ENCODE results near the gene XRCC3.
"Not testable (repeated sequence)": the region's sequence is repeated elsewhere in the genome, so short reads cannot be mapped to it uniquely, and the experiment has no call there.

The XRCC3 gene

GRCh38 chr14:103663506-103663905 lies 51.7 kb downstream of the XRCC3 start:
- no peak for DNase-seq

GRCh38 chr14:103662591-103662990 lies 52.7 kb downstream of the XRCC3 start:
- no peak for DNase-seq

GRCh38 chr14:103662029-103662428 lies 53.2 kb downstream of the XRCC3 start:
- DNase-seq: no peak

- no peak for DNase-seq
Measured at GRCh38 chr14:103659631-103660030, 55.6 kb downstream of the XRCC3 start.

- DNase-seq: no peak
Measured at GRCh38 chr14:103657471-103657870, 57.8 kb downstream of the XRCC3 start.

- DNase-seq: no peak
Measured at GRCh38 chr14:103656756-103657133, 58.5 kb downstream of the XRCC3 start.

- no peak for DNase-seq
Measured at GRCh38 chr14:103656031-103656755, 59.1 kb downstream of the XRCC3 start.

- DNase-seq: no peak
Measured at GRCh38 chr14:103654619-103655018, 60.6 kb downstream of the XRCC3 start.

GRCh38 chr14:103653805-103654204 lies 61.4 kb downstream of the XRCC3 start:
- DNase-seq: no peak

- DNase-seq: not testable (repeated sequence)
Measured at GRCh38 chr14:103653336-103653735, 61.9 kb downstream of the XRCC3 start.

- no peak for DNase-seq
Measured at GRCh38 chr14:103652806-103653205, 62.4 kb downstream of the XRCC3 start.

- DNase-seq: no peak
Measured at GRCh38 chr14:103651585-103651984, 63.7 kb downstream of the XRCC3 start.

GRCh38 chr14:103650213-103650612 lies 65.0 kb downstream of the XRCC3 start:
- no peak for DNase-seq

- DNase-seq: no peak
Measured at GRCh38 chr14:103649001-103649400, 66.2 kb downstream of the XRCC3 start.
